Astrocyte (in vitro differentiated cells and primary cell): ENCODE measurements around the gene VWF. TPM values are rescaled to one million over a fixed set of nuclear protein-coding genes. Genes with fewer than 3 reads are reported as not detected.

Source experiments
- DNase-seq: peaks from one replicate; pipeline ENCODE4 v3.0.0-alpha.2; 2010; ENCODE audit warnings: low read depth
- FAIRE-seq: peaks from 2 replicates; lab custom pipeline; 2011; peaks lifted over from hg19 to GRCh38; lab: Jason Lieb, UNC
- H2AFZ ChIP-seq: 2 replicates; pipeline ENCODE4 v1.6.0; 2012; ENCODE audit warnings: low read depth, low read length, inconsistent platforms
- H3K27ac ChIP-seq: 2 replicates; pipeline ENCODE4 v1.5.1; 2011; ENCODE audit warnings: low read depth, low read length, inconsistent platforms
- H3K27me3 ChIP-seq: 2 replicates; pipeline ENCODE4 v1.6.0; 2011; ENCODE audit warnings: low read length, inconsistent platforms; ENCODE audit not compliant: insufficient read depth
- H3K36me3 ChIP-seq: 2 replicates; pipeline ENCODE4 v1.5.1; 2011; ENCODE audit warnings: low read length, inconsistent platforms; ENCODE audit not compliant: insufficient read depth
- H3K4me1 ChIP-seq: 2 replicates; pipeline ENCODE4 v1.5.1; 2011; ENCODE audit warnings: low read length, inconsistent platforms; ENCODE audit not compliant: insufficient read depth
- H3K4me2 ChIP-seq: 2 replicates; pipeline ENCODE4 v1.6.0; 2012; ENCODE audit warnings: low read length, inconsistent platforms
- H3K4me3 ChIP-seq: 2 replicates; pipeline ENCODE4 v1.5.1; 2011; ENCODE audit warnings: low read depth, mild to moderate bottlenecking, low read length, inconsistent platforms; ENCODE audit not compliant: insufficient read depth
- H3K79me2 ChIP-seq: 2 replicates; pipeline ENCODE4 v1.6.0; 2012; ENCODE audit warnings: mild to moderate bottlenecking, low read length, inconsistent platforms; ENCODE audit not compliant: insufficient read depth
- H3K9ac ChIP-seq: 2 replicates; pipeline ENCODE4 v1.6.0; 2012; ENCODE audit warnings: mild to moderate bottlenecking, low read length, inconsistent platforms
- H3K9me3 ChIP-seq: 2 replicates; pipeline ENCODE4 v1.5.1; 2012; ENCODE audit warnings: low read depth, mild to moderate bottlenecking, low read length, inconsistent platforms; ENCODE audit not compliant: insufficient read depth
- H4K20me1 ChIP-seq: 2 replicates; pipeline ENCODE4 v1.6.0; 2012; ENCODE audit warnings: low read length, inconsistent platforms; ENCODE audit not compliant: insufficient read depth
- H3K27ac Mint-ChIP-seq: one replicate; pipeline ENCODE4 v1.8.0; 2021; ENCODE audit warnings: mild to moderate bottlenecking, mixed read lengths; ENCODE audit not compliant: unreplicated experiment
- H3K27me3 Mint-ChIP-seq: one replicate; pipeline ENCODE4 v1.8.0; 2021; ENCODE audit warnings: low read depth, mixed read lengths; ENCODE audit not compliant: unreplicated experiment
- H3K36me3 Mint-ChIP-seq: one replicate; pipeline ENCODE4 v1.8.0; 2021; ENCODE audit warnings: low read depth, mixed read lengths; ENCODE audit not compliant: unreplicated experiment
- H3K4me1 Mint-ChIP-seq: one replicate; pipeline ENCODE4 v1.8.0; 2021; ENCODE audit warnings: low read depth, mixed read lengths; ENCODE audit not compliant: unreplicated experiment
- H3K4me3 Mint-ChIP-seq: one replicate; pipeline ENCODE4 v1.8.0; 2021; ENCODE audit warnings: mild to moderate bottlenecking, moderate library complexity, mixed read lengths; ENCODE audit not compliant: unreplicated experiment
- H3K9me3 Mint-ChIP-seq: one replicate; pipeline ENCODE4 v1.8.0; 2021; ENCODE audit warnings: mild to moderate bottlenecking, mixed read lengths; ENCODE audit not compliant: unreplicated experiment
- CTCF ChIP-seq: IDR thresholded peaks from 2 replicates; pipeline ENCODE4 v1.5.1; 2011; ENCODE audit warnings: low read depth, mild to moderate bottlenecking, inconsistent platforms, low read length, moderate library complexity; ENCODE audit not compliant: insufficient read depth
- EZH2 ChIP-seq: IDR thresholded peaks from 2 replicates; pipeline ENCODE4 v1.6.1; 2012; ENCODE audit warnings: mild to moderate bottlenecking, low read length, inconsistent platforms; ENCODE audit not compliant: insufficient read depth
- total RNA-seq: library from RNA; stranded (reverse); gene quantifications from 2 replicates; pipeline ENCODE4 v1.2.1, GENCODE V29; 2021

Gene VWF
- total RNA-seq, 1 donor from 2014 or later, result 0.23 TPM

GRCh38 chr12:6082613-6083012, 41.9 kb downstream of the VWF start:
- Histone ChIP-seq H4K20me1 (no peaks in the 10 kb centered on the region), H3K4me1 (peaks cover 30% of the 10 kb centered on the region), H3K27ac (no peak overlapping the region), H3K27me3 (no peaks in the 10 kb centered on the region), H3K79me2 (no peaks in the 10 kb centered on the region), H3K4me3 (no peak overlapping the region), H3K36me3 (no peaks in the 10 kb centered on the region), H3K9me3 (no peaks in the 10 kb centered on the region), H3K9ac (no peak overlapping the region), H3K4me2 (no peak overlapping the region), H2AFZ (no peak overlapping the region)
- no peak for TF ChIP-seq EZH2
- no peak for TF ChIP-seq CTCF
- Mint-ChIP-seq H3K27me3 (peaks cover 5% of the 10 kb centered on the region), H3K36me3 (no peaks in the 10 kb centered on the region), H3K4me3 (no peak overlapping the region), H3K9me3 (peaks cover 7% of the 10 kb centered on the region), H3K4me1 (peaks cover 43% of the 10 kb centered on the region), H3K27ac (peak overlapping the region; percentile 5)
- no peak for FAIRE-seq
- peak; percentile 77 for DNase-seq

GRCh38 chr12:6080149-6081045, 44.1 kb downstream of the VWF start:
- H2AFZ ChIP-seq, result no peak overlapping the region
- H3K4me1 ChIP-seq, result peaks cover 31% of the 10 kb centered on the region
- H3K79me2 ChIP-seq, result no peaks in the 10 kb centered on the region
- no peak overlapping the region for H3K4me2 ChIP-seq
- no peak for FAIRE-seq
- H3K9ac ChIP-seq, result no peak overlapping the region
- Mint-ChIP-seq H3K4me3 (no peak overlapping the region), H3K36me3 (no peaks in the 10 kb centered on the region), H3K27ac (peak overlapping the region; percentile 26), H3K9me3 (peaks cover 3% of the 10 kb centered on the region), H3K27me3 (peaks cover 7% of the 10 kb centered on the region), H3K4me1 (peaks cover 35% of the 10 kb centered on the region)
- no peak for DNase-seq
- TF ChIP-seq EZH2 (no peak), CTCF (no peak)
- no peaks in the 10 kb centered on the region for H4K20me1 ChIP-seq
- no peaks in the 10 kb centered on the region for H3K36me3 ChIP-seq
- no peak overlapping the region for H3K27ac ChIP-seq
- H3K27me3 ChIP-seq, result no peaks in the 10 kb centered on the region
- no peaks in the 10 kb centered on the region for H3K9me3 ChIP-seq
- H3K4me3 ChIP-seq, result no peak overlapping the region
